WERI-Rb-1 (cell line): ENCODE data around the gene KIAA1549.
A peak's percentile ranks its signal among the peaks of the same experiment; 100 is the strongest.

Experiments used
- DNase-seq: peaks from one replicate; pipeline ENCODE4 v3.0.0-alpha.2; 2020
- H3K27ac ChIP-seq: fragments of 250-450 bp; sonication (Bioruptor Pico); 2 replicates; pipeline ENCODE4 v1.5.1; 2020; ENCODE audit warnings: mild to moderate bottlenecking, moderate library complexity
- H3K27me3 ChIP-seq: fragments of 250-450 bp; sonication (Bioruptor Pico); 2 replicates; pipeline ENCODE4 v1.5.1; 2021; ENCODE audit warnings: mild to moderate bottlenecking, low read depth, moderate library complexity; ENCODE audit not compliant: insufficient read depth, severe bottlenecking
- H3K36me3 ChIP-seq: fragments of 250-450 bp; sonication (Bioruptor Pico); 2 replicates; pipeline ENCODE4 v1.5.1; 2020; ENCODE audit warnings: mild to moderate bottlenecking, moderate library complexity
- H3K4me3 ChIP-seq: 2 replicates; pipeline ENCODE4 v1.5.1; 2011; ENCODE audit warnings: low read depth, mild to moderate bottlenecking, control low read depth, low read length
- H3K9me3 ChIP-seq: fragments of 250-450 bp; sonication (Bioruptor Pico); 2 replicates; pipeline ENCODE4 v1.5.1; 2021; ENCODE audit warnings: mild to moderate bottlenecking, moderate library complexity; ENCODE audit not compliant: severe bottlenecking
- CTCF ChIP-seq: IDR thresholded peaks from 2 replicates; pipeline ENCODE4 v1.5.1; 2011; ENCODE audit warnings: low read depth, mild to moderate bottlenecking, control low read depth, inconsistent platforms, low read length

KIAA1549 gene

GRCh38 chr7:138937484-138937883 is 43.7 kb downstream of the KIAA1549 start:
- Histone ChIP-seq H3K27me3 (no peaks in the 10 kb centered on the region), H3K36me3 (no peaks in the 10 kb centered on the region), H3K9me3 (no peaks in the 10 kb centered on the region), H3K27ac (no peak overlapping the region), H3K4me3 (no peak overlapping the region)
- TF ChIP-seq CTCF, result no peak
- no peak for DNase-seq

DNA sequence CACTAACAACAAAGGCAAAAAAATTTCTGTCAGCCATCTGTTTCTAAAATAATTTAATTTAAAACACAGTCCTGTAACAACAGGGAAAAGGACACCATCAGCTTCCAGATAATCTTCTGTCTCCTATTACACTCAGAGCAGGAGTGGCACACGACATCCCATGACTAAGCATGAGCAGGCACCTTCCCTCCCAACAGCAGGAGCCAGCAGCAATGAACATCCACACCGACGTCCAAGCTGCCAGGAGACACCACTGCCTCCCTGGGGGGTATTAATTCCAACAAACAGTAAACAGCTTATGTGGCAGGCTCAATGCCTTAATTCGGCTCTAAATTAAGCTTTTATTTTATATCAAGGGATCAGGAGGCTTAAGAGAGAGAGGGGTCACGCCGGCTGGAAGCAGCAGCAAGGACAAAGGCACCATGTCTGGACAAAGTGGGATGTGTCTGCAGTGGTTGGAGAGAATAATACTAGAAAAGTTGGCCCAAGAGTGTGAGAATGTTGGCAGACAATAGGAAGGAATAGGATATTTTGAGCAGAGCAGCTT is 45.7 kb downstream of the KIAA1549 start:
- peak; percentile 67 for DNase-seq
- H3K4me3 ChIP-seq, result no peak overlapping the region
- no peaks in the 10 kb centered on the region for H3K9me3 ChIP-seq
- peak overlapping the region; percentile 61 for H3K27ac ChIP-seq
- no peaks in the 10 kb centered on the region for H3K27me3 ChIP-seq
- H3K36me3 ChIP-seq, result no peaks in the 10 kb centered on the region
- no peak for TF ChIP-seq CTCF

DNA sequence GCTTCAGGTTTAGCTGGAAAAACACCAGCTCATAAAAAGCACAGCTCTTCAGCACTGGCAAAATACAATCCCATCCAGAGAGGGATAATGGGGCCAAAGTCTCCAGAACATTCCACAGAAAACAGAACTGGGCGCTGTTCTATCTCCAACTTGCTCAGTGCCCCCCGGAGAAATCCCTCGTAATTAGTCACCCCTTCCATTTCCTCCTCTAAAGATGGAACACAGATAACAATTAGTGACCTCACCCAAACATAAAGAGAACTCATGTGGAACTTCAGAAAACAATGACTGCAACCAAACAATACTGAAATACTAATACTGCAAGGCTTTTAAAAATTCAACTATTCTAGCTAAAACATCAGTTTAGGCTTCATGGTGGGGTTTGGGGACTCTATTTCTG is 46.3 kb downstream of the KIAA1549 start:
- no peak for TF ChIP-seq CTCF
- Histone ChIP-seq H3K4me3 (no peak overlapping the region), H3K36me3 (no peaks in the 10 kb centered on the region), H3K27ac (peak overlapping the region; percentile 61), H3K27me3 (no peaks in the 10 kb centered on the region), H3K9me3 (no peaks in the 10 kb centered on the region)
- DNase-seq, result no peak

DNA sequence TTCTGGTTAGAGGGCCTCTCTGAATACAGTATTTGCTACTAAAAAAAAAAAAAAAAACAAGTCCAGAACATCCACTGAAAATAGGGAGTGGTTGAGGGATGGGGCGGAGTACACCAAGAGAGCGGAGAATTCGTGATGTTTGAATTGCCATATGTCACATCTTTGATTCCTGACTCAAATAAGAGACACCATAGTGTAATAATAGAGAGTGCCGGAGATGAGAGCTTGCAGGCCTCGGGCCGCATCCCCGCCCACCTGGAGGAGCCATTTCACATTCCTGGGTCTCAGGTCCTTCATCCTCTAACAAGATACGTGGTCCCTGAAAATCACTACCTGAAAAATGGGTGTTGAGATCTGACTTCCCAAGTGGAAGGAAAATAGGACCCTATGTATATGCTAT is 46.8 kb downstream of the KIAA1549 start:
- TF ChIP-seq CTCF, result no peak

GRCh38 chr7:138932870-138933269 is 48.3 kb downstream of the KIAA1549 start:
- no peak for TF ChIP-seq CTCF
- no peaks in the 10 kb centered on the region for H3K27me3 ChIP-seq
- H3K36me3 ChIP-seq, result no peaks in the 10 kb centered on the region
- H3K4me3 ChIP-seq, result no peak overlapping the region
- H3K9me3 ChIP-seq, result no peaks in the 10 kb centered on the region
- DNase-seq, result no peak
- H3K27ac ChIP-seq, result no peak overlapping the region

More for the DNA sequence above, 46.8 kb downstream of the KIAA1549 start:
- no peak overlapping the region for H3K4me3 ChIP-seq
- no peaks in the 10 kb centered on the region for H3K27me3 ChIP-seq
- H3K9me3 ChIP-seq, result no peaks in the 10 kb centered on the region
- H3K36me3 ChIP-seq, result no peaks in the 10 kb centered on the region
- no peak overlapping the region; the same call in 1 of the 2 replicates for H3K27ac ChIP-seq
- no peak for DNase-seq

DNA sequence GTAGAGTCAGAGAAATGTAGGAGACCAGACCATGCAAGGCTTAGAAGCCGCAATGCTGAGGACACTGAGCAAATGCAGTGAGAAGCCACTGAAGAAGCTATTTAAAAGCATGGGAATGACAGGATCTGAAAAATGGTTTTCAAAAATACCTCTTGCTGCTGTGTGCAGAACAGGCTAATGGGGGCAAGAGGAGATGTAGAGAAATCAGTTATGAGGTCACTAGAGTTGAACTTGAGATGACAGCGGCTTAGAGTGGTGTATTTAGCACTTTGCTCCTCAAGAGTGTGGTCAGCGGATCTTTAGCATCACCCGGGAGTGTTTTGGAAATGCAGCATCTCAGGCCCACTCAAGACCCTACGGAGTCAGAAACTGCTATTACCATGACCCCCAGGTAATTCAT is 48.8 kb downstream of the KIAA1549 start:
- H3K27ac ChIP-seq, result no peak overlapping the region
- no peak for DNase-seq

More for the DNA sequence above, 48.8 kb downstream of the KIAA1549 start:
- Histone ChIP-seq H3K36me3 (no peaks in the 10 kb centered on the region), H3K27me3 (no peaks in the 10 kb centered on the region), H3K9me3 (no peaks in the 10 kb centered on the region), H3K4me3 (no peak overlapping the region)
- no peak for TF ChIP-seq CTCF
